GM19328 (cell line): Measurements from ENCODE around the gene RINT1.
"Not testable (repeated sequence)": the region's sequence is repeated elsewhere in the genome, so short reads cannot be mapped to it uniquely, and the experiment has no call there.

Experiments used
- ATAC-seq: cut with Tn5 transposase; IDR thresholded peaks from one replicate; pipeline ENCODE4 v1.9.1; 2021; ENCODE audit warnings: mild to moderate bottlenecking, moderate library complexity; ENCODE audit not compliant: unreplicated experiment

RINT1 gene

DNA sequence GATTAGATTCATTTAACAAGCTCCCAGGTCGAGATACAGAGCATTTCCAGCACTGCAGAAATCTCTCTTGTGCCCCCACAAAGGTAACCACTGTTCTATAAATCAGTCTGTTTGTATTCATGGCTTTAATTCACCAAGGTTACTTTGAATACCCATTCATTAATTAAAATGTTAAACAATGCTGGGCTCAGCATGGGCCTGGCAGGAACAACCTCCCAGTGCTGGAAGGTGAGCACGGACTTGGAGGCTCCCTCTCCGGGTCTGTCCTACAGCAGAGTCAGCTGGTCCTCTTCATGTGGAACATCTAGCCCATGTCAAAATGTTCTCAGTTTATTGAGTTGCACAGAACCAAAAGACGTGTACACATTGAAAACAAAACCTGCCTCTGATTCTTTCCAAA, 64.9 kb downstream of the RINT1 start:
- ATAC-seq = no peak

- ATAC-seq = not testable (repeated sequence)
These were observed 67.1 kb downstream of the RINT1 start for GRCh38 chr7:105599080-105599479.

DNA sequence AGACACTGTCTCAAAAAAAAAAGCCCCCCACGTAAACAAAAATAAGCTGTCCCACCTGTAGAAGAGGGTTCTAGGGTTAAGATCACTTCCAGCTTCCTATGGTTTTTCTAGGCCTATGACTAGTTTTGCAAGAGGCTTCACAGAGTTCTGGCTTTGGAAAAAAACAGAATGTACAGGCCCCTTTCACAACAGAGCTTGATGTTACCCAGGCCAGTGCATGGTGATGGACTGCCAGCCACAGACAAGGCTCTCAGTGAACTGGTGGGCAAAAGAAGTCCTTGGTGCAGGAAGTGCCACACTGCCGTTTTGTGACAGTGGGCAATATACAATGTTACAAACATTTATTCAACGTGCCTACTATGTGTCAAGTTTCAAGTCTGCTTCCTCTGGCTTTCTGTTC, 67.5 kb downstream of the RINT1 start:
- ATAC-seq = no peak

- no peak for ATAC-seq
These were observed 68.9 kb downstream of the RINT1 start for GRCh38 chr7:105600720-105601550.

DNA sequence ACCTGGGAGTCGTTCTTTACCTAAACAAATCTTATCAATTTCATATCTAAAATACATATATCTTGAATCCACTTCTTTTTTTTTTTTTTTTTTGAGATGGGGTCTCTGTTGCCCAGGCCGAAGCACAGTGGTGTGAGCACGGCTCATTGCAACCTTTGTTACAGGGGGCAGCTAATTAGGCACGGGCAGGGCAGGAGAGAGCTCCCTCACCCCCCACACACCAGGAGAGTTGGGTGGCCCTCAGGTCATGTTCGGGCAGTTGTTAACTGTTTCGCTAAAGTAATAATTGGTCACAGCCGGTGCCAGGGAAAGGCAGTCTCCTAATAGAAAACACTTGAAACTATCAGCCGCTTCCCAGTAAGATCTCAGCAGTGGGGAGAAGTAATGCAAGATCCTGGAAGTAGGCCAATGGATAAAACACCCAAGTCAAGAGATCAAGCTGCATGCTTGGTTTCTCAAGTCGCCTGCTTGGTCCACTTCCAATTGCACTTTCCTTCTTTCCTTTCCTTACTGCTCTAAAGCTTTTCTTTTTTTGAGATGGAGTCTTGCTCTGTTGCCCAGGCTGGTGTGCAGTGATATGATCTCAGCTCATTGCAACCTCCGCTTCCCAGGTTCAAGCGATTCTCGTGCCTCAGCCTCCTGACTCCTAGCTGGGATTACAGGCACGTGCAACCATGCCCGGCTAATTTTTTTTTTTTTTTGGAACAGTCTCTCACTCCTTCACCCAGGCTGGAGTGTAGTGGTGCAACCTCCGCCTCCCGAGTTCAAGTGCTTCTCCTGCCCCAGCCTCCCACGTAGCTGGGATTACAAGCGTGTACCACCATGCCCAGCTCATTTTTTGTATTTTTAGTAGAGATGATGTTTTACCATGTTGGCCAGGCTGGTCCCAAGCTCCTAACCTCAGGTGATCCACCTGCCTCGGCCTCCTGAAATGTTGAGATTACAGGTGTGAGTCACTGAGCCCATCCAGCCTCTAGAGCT, 70.6 kb downstream of the RINT1 start:
- ATAC-seq = no peak

DNA sequence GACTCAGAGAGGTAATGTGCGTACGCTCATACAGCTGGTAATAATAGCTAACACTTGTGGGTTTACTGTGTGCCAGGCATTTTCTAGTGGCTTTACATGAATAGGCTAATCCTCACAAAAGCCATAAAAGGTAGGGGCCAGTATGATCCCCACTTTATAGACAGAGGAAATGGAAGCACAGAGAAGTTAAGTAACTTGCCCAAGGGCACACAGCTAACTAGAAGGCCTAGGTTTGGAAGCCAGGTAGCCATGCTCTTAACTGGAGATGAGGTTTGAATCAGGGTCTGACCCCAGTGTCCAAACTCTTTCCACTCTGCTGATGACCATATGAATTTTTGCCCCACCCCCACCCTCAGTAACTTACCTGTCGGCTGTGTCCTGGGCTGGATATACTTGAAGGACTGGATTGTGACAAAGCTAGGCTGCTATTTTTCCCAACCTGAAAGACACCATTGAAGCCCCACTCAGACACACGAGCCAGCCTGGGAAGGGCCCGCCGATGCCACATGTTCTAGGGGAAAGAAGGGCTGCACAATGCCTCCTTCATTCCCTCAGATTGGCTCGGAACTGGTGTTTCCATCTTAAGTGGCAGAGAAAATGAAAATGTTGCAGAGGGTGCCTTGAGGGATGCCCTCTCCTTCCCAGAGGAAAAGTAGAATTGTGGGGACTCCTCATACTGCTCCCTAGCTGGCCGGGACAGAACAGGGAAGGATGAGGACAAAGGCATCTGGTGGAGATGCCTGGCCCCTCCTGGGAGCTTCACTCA, 78.3 kb downstream of the RINT1 start:
- ATAC-seq = no peak

DNA sequence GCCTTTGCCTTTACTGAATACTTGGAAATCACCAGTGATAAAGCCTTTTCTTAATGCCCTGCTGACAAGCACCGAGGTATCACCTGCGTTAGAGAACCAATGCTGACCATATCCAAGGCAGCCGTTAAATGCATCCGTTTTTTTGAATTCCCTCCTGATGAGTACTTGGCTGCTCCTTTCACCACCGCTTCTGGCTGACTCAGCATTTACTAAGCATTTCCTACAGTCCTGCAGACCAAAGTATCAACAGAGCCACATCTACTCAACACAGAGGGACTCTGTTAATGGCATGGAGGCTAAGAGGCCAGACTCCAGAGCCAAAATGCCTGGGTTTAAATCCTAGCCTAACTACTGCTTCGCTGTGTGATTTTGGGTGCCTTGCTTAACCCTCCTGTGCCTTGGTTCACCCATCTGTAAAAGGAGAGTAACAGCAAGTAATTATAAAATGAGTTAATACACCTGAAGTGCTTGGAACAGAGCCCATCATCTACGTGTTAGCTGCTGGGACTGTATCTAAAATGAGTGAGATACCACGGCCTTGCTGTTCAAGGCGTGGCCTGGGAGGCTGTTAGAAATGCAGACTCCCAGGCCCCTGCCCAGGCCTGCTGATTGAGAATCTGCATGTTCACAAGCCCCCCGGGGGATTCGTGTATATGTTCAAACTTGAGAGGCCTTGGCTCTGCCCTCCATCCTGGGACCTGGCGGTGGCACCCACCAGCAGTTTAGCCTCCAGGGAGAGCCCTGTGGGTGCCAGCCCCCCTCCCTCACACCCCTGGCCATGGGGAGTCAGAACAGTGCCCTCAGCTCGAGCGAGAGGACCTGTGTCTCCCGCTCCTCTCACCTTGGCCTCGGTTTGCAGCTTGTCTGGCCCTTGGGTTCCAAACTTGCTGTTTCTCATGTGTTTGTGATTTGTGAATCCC, 80.1 kb downstream of the RINT1 start:
- ATAC-seq = no peak

GRCh38 chr7:105612806-105613205, 80.8 kb downstream of the RINT1 start:
- ATAC-seq = no peak

DNA sequence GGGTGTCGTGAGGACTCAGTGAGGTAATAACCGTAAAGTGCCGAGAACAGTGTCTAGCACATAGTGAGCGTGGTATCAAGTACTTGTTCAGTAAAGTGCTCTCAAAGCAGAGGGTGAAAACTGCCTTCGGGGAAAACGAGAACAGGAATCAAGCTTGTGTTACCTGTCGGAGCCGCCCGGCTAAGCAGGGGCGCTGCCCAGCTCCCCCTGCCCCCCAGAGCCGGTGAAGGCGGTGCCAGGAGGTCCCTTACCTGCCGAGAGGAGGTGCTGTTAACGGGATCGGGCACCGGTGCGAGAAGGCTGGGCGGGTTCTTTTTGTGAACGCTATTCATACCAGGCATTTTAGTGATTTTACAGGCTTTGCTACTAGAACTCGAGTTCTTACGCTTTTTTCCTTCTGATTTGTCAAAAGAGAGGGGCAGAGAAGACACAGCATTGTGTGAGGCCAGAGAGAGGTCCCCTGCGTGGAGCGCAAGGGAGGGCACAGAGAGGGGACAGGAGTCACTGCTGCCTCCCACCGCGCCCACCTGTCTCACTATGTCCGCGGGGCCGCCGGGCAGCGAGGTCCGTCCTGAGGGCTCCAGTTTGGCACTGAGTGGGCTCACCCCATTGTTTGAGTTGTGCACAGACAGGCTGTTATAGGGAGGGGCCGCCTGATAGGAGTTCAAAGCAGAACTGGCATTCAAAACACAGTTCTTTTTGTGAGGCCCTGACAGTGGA, 81.8 kb downstream of the RINT1 start:
- ATAC-seq = no peak

DNA sequence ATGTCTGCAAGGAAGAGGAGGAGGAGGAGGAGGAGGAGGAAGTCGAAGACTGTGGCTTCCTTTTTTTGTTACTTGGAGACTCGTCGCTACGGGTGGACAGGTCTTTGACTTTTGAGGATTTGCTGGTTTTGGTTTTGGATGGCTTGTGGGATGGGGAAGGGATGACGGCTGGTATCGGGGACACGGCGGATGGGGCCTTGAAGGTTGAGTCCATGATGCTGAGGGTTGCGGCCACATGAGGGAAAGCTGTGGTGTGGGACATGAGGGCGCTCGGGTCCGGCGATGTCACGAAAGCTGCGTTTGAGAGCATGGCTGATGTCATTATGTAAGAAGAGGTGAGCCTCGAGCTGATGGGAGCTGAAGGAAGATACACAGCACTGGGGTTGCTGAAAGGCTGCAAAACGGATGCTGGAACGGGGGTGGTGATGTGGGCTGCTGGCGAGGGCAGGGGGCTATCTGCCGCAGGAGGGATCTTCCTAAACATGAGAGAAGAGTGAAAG, 82.4 kb downstream of the RINT1 start:
- no peak for ATAC-seq
